Endothelial cell of umbilical vein (primary cell): Measurements from ENCODE around the gene PHTF1.

Experiments
- EZH2 ChIP-seq: IDR thresholded peaks from 2 replicates; pipeline ENCODE4 v1.6.1; 2012; ENCODE audit warnings: borderline replicate concordance, low read depth, mild to moderate bottlenecking, moderate library complexity, low read length, inconsistent platforms; ENCODE audit not compliant: severe bottlenecking
- POLR2AphosphoS5 ChIP-seq: IDR thresholded peaks from 2 replicates; pipeline ENCODE4 v1.6.1; 2012; ENCODE audit warnings: low read depth, mild to moderate bottlenecking, control low read depth, low read length, moderate library complexity; ENCODE audit not compliant: insufficient read depth

DNA sequence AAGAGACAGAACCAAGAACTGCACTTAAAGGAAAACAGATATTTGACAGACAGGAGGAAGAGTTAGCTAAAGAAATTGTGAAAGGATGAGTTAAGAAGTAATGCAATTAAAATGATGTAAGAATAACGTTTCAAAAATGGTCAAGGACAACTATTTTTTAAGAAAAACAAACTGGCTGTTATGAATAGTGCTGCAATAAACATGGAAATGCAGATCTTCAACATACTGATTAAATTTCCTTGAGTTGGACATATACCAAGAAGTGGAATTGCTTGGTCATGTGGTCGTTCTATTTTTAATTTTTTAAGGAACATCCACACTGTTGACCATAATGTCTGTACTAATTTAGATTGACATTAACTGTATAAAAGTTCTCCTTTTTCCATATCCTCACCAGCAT is 23.1 kb upstream of the PHTF1 start:
- TF ChIP-seq POLR2AphosphoS5 (no peak), EZH2 (no peak)
